ENCODE data around the gene LDB1. TPM values are rescaled to one million over a fixed set of nuclear protein-coding genes. Genes with fewer than 3 reads are reported as not detected.

LDB1 gene
- total and polyA plus RNA-seq, 2 donors (not counting 3 experiments of a cell fraction or from before 2014, with no cell fraction given): 65.7 to 137 TPM

DNA sequence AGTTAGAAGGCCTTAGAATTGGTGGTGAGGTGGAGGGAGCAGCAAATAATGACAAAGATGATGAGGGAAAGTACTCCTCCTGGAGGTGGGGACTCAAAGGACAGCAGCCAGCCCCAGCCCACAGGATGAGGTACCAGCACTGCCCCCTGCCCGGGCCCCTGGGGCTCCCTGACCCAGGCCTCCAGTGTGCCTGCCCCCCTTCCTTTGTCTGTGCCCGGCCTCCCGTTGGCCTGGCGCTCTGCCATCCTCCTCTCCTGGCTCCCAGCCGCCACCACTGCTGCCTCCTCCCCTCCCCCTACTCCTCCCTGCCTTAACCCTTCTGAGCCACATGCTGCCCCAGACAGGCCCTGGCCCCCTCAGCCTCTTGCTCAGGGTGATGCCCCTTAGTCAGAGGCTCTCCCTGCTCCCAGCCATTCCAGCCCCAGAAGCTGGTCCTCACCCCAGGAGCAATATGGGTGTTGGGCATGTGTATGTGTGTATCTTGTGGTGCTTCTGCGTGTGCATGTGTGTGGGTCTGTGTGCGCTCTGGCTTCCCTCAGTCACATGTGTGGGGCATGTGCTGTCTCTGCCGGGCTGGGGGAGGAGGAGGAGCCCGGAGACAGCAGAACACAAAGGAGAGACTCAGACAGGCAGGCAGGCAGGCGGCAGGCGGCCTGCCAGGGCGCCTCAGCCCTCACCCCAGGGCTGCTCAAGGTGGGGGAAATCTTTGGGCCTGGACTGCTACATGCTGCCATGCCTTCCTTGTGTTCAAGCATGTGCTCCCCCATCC is 2.6 kb downstream of the LDB1 start:
- H3K9me1 ChIP-seq (replicated peaks; ENCODE audit: control insufficient read depth, extremely low read depth, insufficient read depth, low read length): no peaks in the 10 kb centered on the region
- H3K79me2 ChIP-seq (ENCODE audit: control insufficient read depth, insufficient read depth, low read length): peaks cover 50% of the 10 kb centered on the region
- H4K20me1 ChIP-seq (replicated peaks; ENCODE audit: control insufficient read depth, extremely low read depth, insufficient read depth, low read length): no peaks in the 10 kb centered on the region
- no peaks in the 10 kb centered on the region for H3K9me3 ChIP-seq (replicated peaks; ENCODE audit: control insufficient read depth, insufficient read depth, low read length)
- ChIA-PET CTCF (interaction anchor here (1.1 to 1.2 kb wide), 2 partner anchors 15 to 44 kb away, joined by 3 to 6 read pairs; partner anchors contain the start of gene PPRC1), POLR2A (no interaction called here)
- peak overlapping the region; percentile 13 for H3K9ac ChIP-seq (replicated peaks; ENCODE audit: extremely low read depth, insufficient read depth, low read length)
- H2AFZ ChIP-seq (ENCODE audit: low read depth, low read length): no peak overlapping the region
- H3K36me3 ChIP-seq (ENCODE audit: control insufficient read depth in 2 of 2, extremely low read depth in 1 of 2, insufficient read depth in 2 of 2, low read length in 2 of 2): no peaks in the 10 kb centered on the region
- no peaks in the 10 kb centered on the region for H3K27me3 ChIP-seq (ENCODE audit: control insufficient read depth in 2 of 2, insufficient read depth in 2 of 2, low read length in 2 of 2)
- peak overlapping the region; percentile 16 for H3K4me2 ChIP-seq (ENCODE audit: insufficient read depth, low read length)
- BruUV-seq (replicated peaks): no TSS peak
- H3K4me1 ChIP-seq (ENCODE audit: control insufficient read depth, extremely low read depth, insufficient read depth, low read length): peaks cover 62% of the 10 kb centered on the region
- H3K27ac ChIP-seq (ENCODE audit: insufficient read depth, low read depth, low read length): peak overlapping the region; percentile 15
- intact Hi-C loops (cut with micrococcal nuclease) (loop anchor here (5.0 kb wide), 1 partner anchor 35 kb away; the partner anchor contains the start of gene NOLC1), dilution Hi-C loops (cut with MboI; ENCODE audit: extremely low pct_ligation_motif_present, low sequenced_read_pairs) (no loop called here)
- peak; percentile 81 for DNase-seq (ENCODE audit: low read depth, low spot score)
- TF ChIP-seq, protein P1, sequence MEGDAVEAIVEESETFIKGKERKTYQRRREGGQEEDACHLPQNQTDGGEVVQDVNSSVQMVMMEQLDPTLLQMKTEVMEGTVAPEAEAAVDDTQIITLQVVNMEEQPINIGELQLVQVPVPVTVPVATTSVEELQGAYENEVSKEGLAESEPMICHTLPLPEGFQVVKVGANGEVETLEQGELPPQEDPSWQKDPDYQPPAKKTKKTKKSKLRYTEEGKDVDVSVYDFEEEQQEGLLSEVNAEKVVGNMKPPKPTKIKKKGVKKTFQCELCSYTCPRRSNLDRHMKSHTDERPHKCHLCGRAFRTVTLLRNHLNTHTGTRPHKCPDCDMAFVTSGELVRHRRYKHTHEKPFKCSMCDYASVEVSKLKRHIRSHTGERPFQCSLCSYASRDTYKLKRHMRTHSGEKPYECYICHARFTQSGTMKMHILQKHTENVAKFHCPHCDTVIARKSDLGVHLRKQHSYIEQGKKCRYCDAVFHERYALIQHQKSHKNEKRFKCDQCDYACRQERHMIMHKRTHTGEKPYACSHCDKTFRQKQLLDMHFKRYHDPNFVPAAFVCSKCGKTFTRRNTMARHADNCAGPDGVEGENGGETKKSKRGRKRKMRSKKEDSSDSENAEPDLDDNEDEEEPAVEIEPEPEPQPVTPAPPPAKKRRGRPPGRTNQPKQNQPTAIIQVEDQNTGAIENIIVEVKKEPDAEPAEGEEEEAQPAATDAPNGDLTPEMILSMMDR (IDR thresholded peaks at IDR 0.05; ENCODE audit: extremely low read depth in 1 of 2, insufficient read depth in 1 of 2, low read depth in 1 of 2, low read length in 2 of 2): peak in 1 of 2 donors; percentile 24
- TF ChIP-seq POLR2AphosphoS5 (IDR thresholded peaks at IDR 0.05; ENCODE audit: insufficient read depth, low read depth, low read length) (peak; percentile 24), FOS (IDR thresholded peaks at IDR 0.05; ENCODE audit: borderline replicate concordance, insufficient read depth, low read length) (no peak), EZH2 (IDR thresholded peaks at IDR 0.05; ENCODE audit: borderline replicate concordance, low read depth, low read length, severe bottlenecking) (no peak), POLR2A (IDR thresholded peaks at IDR 0.05; ENCODE audit: low read depth, low read length) (peak; percentile 22), JUN (IDR thresholded peaks at IDR 0.05; ENCODE audit: borderline replicate concordance, insufficient read depth, insufficient read length, low read depth) (no peak), GATA2 (IDR thresholded peaks at IDR 0.05; ENCODE audit: insufficient read depth, insufficient read length, low read depth, low read length) (no peak), MYC (IDR thresholded peaks at IDR 0.05; ENCODE audit: low read depth, low read length) (no peak)
- TF ChIP-seq, protein P2, sequence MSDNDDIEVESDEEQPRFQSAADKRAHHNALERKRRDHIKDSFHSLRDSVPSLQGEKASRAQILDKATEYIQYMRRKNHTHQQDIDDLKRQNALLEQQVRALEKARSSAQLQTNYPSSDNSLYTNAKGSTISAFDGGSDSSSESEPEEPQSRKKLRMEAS (IDR thresholded peaks at IDR 0.05; ENCODE audit: insufficient read depth, insufficient read length): peak; percentile 12
- peak; percentile 58 for FAIRE-seq
- H3K4me3 ChIP-seq (replicated peaks in 1 of 3; ENCODE audit: insufficient read depth in 1 of 3, low read depth in 1 of 3, low read length in 3 of 3): no peak overlapping the region

Measured in endothelial cell of umbilical vein (primary cell).